HepG2 (cell line): ENCODE measurements around the gene LUZP1. TPM values are rescaled to one million over a fixed set of nuclear protein-coding genes. Genes with fewer than 3 reads are reported as not detected.

Source experiments
- CEBPG ChIP-seq: IDR thresholded peaks from 2 replicates; pipeline ENCODE4 v1.6.1; 2016
- DMAP1 ChIP-seq: IDR thresholded peaks from 2 replicates; pipeline ENCODE4 v1.6.1; 2016
- EHMT2 ChIP-seq: fragments of 200-600 bp; sonication (generic); IDR thresholded peaks from 2 replicates; pipeline ENCODE4 v1.7.0; 2017; ENCODE audit warnings: antibody characterized with exemption, low read depth, low read length, borderline replicate concordance
- FOXC1 ChIP-seq: sonication (generic); formaldehyde crosslinking; IDR thresholded peaks from 2 replicates; pipeline ENCODE4 v1.8.0; 2022; ENCODE audit warnings: mild to moderate bottlenecking, missing genetic modification reagents, borderline replicate concordance
- FOXP4 ChIP-seq: sonication (generic); formaldehyde crosslinking; IDR thresholded peaks from 2 replicates; pipeline ENCODE4 v1.4.0; 2020; ENCODE audit warnings: missing genetic modification reagents
- JDP2 ChIP-seq: sonication (generic); formaldehyde crosslinking; IDR thresholded peaks from 2 replicates; pipeline ENCODE4 v1.8.1; 2022; ENCODE audit warnings: missing genetic modification reagents, borderline replicate concordance
- MED8 ChIP-seq: sonication (generic); formaldehyde crosslinking; IDR thresholded peaks from 2 replicates; pipeline ENCODE4 v1.8.1; 2023; ENCODE audit warnings: mild to moderate bottlenecking, missing genetic modification reagents; ENCODE audit not compliant: insufficient replicate concordance
- NPAS2 ChIP-seq: sonication (generic); formaldehyde crosslinking; IDR thresholded peaks from 2 replicates; pipeline ENCODE4 v1.8.0; 2022; ENCODE audit warnings: mild to moderate bottlenecking, missing genetic modification reagents, borderline replicate concordance
- RCOR2 ChIP-seq: IDR thresholded peaks from 2 replicates; pipeline ENCODE4 v1.6.1; 2016; ENCODE audit warnings: missing biosample characterization, missing genetic modification reagents
- SNAPC2 ChIP-seq: sonication (generic); formaldehyde crosslinking; IDR thresholded peaks from 2 replicates; pipeline ENCODE4 v1.8.1; 2022; ENCODE audit warnings: mild to moderate bottlenecking, missing genetic modification reagents
- SOX6 ChIP-seq, 2 experiments: fragments of 450-650 bp in 1 of 2; sonication (generic) in 1 of 2; formaldehyde crosslinking in 1 of 2; IDR thresholded peaks; 2 replicates each; pipeline versions ENCODE4 v1.4.0 to v1.6.1; 2017 to 2020; ENCODE audit warnings: antibody characterized with exemption in 1 of 2, mild to moderate bottlenecking in 1 of 2, missing genetic modification reagents in 1 of 2
- TARDBP ChIP-seq: sonication (generic); formaldehyde crosslinking; IDR thresholded peaks from 2 replicates; pipeline ENCODE4 v1.8.0; 2022; ENCODE audit warnings: mild to moderate bottlenecking, missing genetic modification reagents
- TEAD3 ChIP-seq: optimal IDR thresholded peaks from 2 replicates; pipeline ENCODE3; 2016; ENCODE audit warnings: borderline replicate concordance
- THAP9 ChIP-seq: sonication (generic); formaldehyde crosslinking; IDR thresholded peaks from 2 replicates; pipeline ENCODE4; 2020; ENCODE audit warnings: missing genetic modification reagents, mild to moderate bottlenecking, borderline replicate concordance
- USF2 ChIP-seq, 2 experiments: sonication (generic) in 1 of 2; formaldehyde crosslinking in 1 of 2; IDR thresholded peaks; 2 replicates each; pipeline versions ENCODE4 v1.5.1 to v1.6.1; 2011 to 2020; ENCODE audit warnings: borderline replicate concordance in 1 of 2, low read depth in 1 of 2, low read length in 1 of 2, mild to moderate bottlenecking in 1 of 2, missing genetic modification reagents in 1 of 2, moderate library complexity in 1 of 2
- ZMYM3 ChIP-seq: sonication (generic); formaldehyde crosslinking; IDR thresholded peaks from 2 replicates; pipeline ENCODE4 v1.5.1; 2020; ENCODE audit warnings: mild to moderate bottlenecking, missing genetic modification reagents
- ZNF101 ChIP-seq: sonication (generic); formaldehyde crosslinking; IDR thresholded peaks from 2 replicates; pipeline ENCODE4 v1.4.0; 2020; ENCODE audit warnings: mild to moderate bottlenecking, low read depth, missing genetic modification reagents, borderline replicate concordance
- ZNF205 ChIP-seq: IDR thresholded peaks from 2 replicates; pipeline ENCODE4 v1.6.1; 2018; ENCODE audit warnings: missing biosample characterization, missing genetic modification reagents
- ZNF550 ChIP-seq: sonication (generic); formaldehyde crosslinking; IDR thresholded peaks from 2 replicates; pipeline ENCODE4 v1.4.0; 2020; ENCODE audit warnings: mild to moderate bottlenecking, missing genetic modification reagents, borderline replicate concordance
- ZNF574 ChIP-seq: sonication (generic); formaldehyde crosslinking; IDR thresholded peaks from 2 replicates; pipeline ENCODE4 v1.4.0; 2020; ENCODE audit warnings: missing genetic modification reagents
- ZSCAN25 ChIP-seq: sonication (generic); formaldehyde crosslinking; IDR thresholded peaks from 2 replicates; pipeline ENCODE4 v1.8.0; 2022; ENCODE audit warnings: mild to moderate bottlenecking, missing genetic modification reagents
- polyA plus RNA-seq, 8 experiments: library from polyadenylated mRNA; depleted of rRNA in 3 of 8; stranded (reverse) in 7 of 8; unstranded in 1 of 8; fragments of >200 nt; fragmentation: Illumina TruSeq in 4 of 8; extraction: Trizol in 4 of 8; gene quantifications; 2 replicates each; pipeline versions ENCODE4 v1.2.1 to v1.2.3, GENCODE V29; 2011 to 2016; ENCODE audit warnings: low read depth in 4 of 8, missing spikeins in 1 of 8, mixed read lengths in 1 of 8; ENCODE audit not compliant: insufficient read depth in 1 of 8
- total RNA-seq, 5 experiments: library from RNA; depleted of rRNA; stranded (reverse); fragments of >200 nt; fragmentation: Illumina TruSeq; extraction: Trizol; gene quantifications; 2 replicates each; pipeline ENCODE4 v1.2.3, GENCODE V29; 2016; ENCODE audit warnings: low read depth in 1 of 5

LUZP1 gene
- total and polyA plus RNA-seq, 2 of the 13 experiments (the other 11 are each of a cell fraction or from before 2014, with no cell fraction given): 6.9 to 12.7 TPM

- TF ChIP-seq THAP9 (CRISPR knock-in tag): no peak
- peak; percentile 97 for TF ChIP-seq TEAD3 (CRISPR knock-in tag)
- TF ChIP-seq FOXC1: peak; percentile 38; the same call in 1 of the 2 replicates
- peak; percentile 97 for TF ChIP-seq TARDBP (CRISPR knock-in tag)
- TF ChIP-seq SOX6 (IDR thresholded peaks at IDR 0.05): no peak
- peak; percentile 89 for TF ChIP-seq SOX6 (CRISPR knock-in tag; IDR thresholded peaks at IDR 0.05)
- peak; percentile 81 for TF ChIP-seq FOXP4 (CRISPR knock-in tag)
- TF ChIP-seq EHMT2: peak; percentile 59; the same call in 1 of the 2 replicates
- TF ChIP-seq ZNF574 (CRISPR knock-in tag): peak; percentile 78
- TF ChIP-seq SNAPC2 (CRISPR knock-in tag): 0 out of 2 replicates have a peak, but pooled peaks have one; percentile 64
- peak; percentile 56 for TF ChIP-seq DMAP1 (CRISPR knock-in tag)
- TF ChIP-seq JDP2 (CRISPR knock-in tag): no peak
- peak; percentile 95 for TF ChIP-seq RCOR2 (CRISPR knock-in tag)
- peak; percentile 77 for TF ChIP-seq CEBPG
- no peak for TF ChIP-seq NPAS2 (CRISPR knock-in tag)
- TF ChIP-seq USF2 (IDR thresholded peaks at IDR 0.05; ENCODE audit: low read depth, low read length): no peak
- TF ChIP-seq USF2 (CRISPR knock-in tag; IDR thresholded peaks at IDR 0.05; ENCODE audit: borderline replicate concordance): no peak
- TF ChIP-seq MED8: no peak
- TF ChIP-seq ZNF101 (CRISPR knock-in tag): no peak
- peak; percentile 40; the same call in 1 of the 2 replicates for TF ChIP-seq ZSCAN25 (CRISPR knock-in tag)
- no peak for TF ChIP-seq ZNF205 (CRISPR knock-in tag)
- no peak for TF ChIP-seq ZNF550 (CRISPR knock-in tag)
- peak; percentile 96 for TF ChIP-seq ZMYM3 (CRISPR knock-in tag)
Observed at GRCh38 chr1:23187637-23188036, 19.0 kb upstream of the LUZP1 start (continued).
